H1 (cell line): ENCODE measurements around the gene BCAS3. TPM values are rescaled to one million over a fixed set of nuclear protein-coding genes. Genes with fewer than 3 reads are reported as not detected.
A peak's percentile ranks its signal among the peaks of the same experiment; 100 is the strongest.

Experiments used
- CTCF ChIA-PET: fragments of 300-600 bp; sonication (Branson Sonifier 250); formaldehyde crosslinking; loops from one replicate; lab custom pipeline; 2021; ENCODE audit not compliant: partially characterized antibody; lab: Charles Lee
- POLR2A ChIA-PET: fragments of 300-600 bp; sonication (Branson Sonifier 250); formaldehyde crosslinking; loops from one replicate; lab custom pipeline; 2021; ENCODE audit warnings: inconsistent platforms; ENCODE audit not compliant: partially characterized antibody; lab: Charles Lee
- DNase-seq, 2 experiments: peaks; one replicate each; pipeline versions ENCODE4 v3.0.0 to v3.0.0-alpha.2; 2010 to 2022; ENCODE audit warnings: low spot score in 2 of 2, low read depth in 1 of 2, mixed read lengths in 1 of 2
- FAIRE-seq: peaks from 2 replicates; lab custom pipeline; 2011; peaks lifted over from hg19 to GRCh38; lab: Jason Lieb, UNC
- H2AFZ ChIP-seq: 2 replicates; pipeline ENCODE4 v1.8.1; 2012; ENCODE audit warnings: low read length, inconsistent platforms
- H2AK5ac ChIP-seq: 2 replicates; pipeline ENCODE4 v1.6.1; 2013; ENCODE audit warnings: low read depth, low read length
- H2BK120ac ChIP-seq: replicated peaks from 2 replicates; pipeline ENCODE3; 2013; ENCODE audit warnings: low read depth, low read length, inconsistent platforms
- H2BK12ac ChIP-seq: 2 replicates; pipeline ENCODE4 v1.6.1; 2013; ENCODE audit warnings: low read depth, low read length
- H2BK15ac ChIP-seq: 2 replicates; pipeline ENCODE4 v1.6.1; 2013; ENCODE audit warnings: low read length
- H2BK20ac ChIP-seq: 2 replicates; pipeline ENCODE4 v1.6.1; 2013; ENCODE audit warnings: low read length
- H2BK5ac ChIP-seq: 2 replicates; pipeline ENCODE4 v1.6.1; 2013; ENCODE audit warnings: low read depth, low read length
- H3K14ac ChIP-seq: 2 replicates; pipeline ENCODE4 v1.6.1; 2013; ENCODE audit warnings: inconsistent platforms; ENCODE audit not compliant: insufficient read length
- H3K18ac ChIP-seq: 2 replicates; pipeline ENCODE4 v1.6.1; 2013; ENCODE audit warnings: low read length; ENCODE audit errors: extremely low read depth
- H3K23ac ChIP-seq: 2 replicates; pipeline ENCODE4 v1.6.1; 2013; ENCODE audit warnings: inconsistent platforms; ENCODE audit not compliant: insufficient read length
- H3K23me2 ChIP-seq: 2 replicates; pipeline ENCODE4 v1.6.1; 2013; ENCODE audit warnings: low read depth, low read length
- H3K27ac ChIP-seq: 2 replicates; pipeline ENCODE4 v1.6.1; 2011; ENCODE audit warnings: low read depth, low read length, inconsistent platforms
- H3K27me3 ChIP-seq, 4 experiments: replicated peaks in 1 of 4; 1 replicate in 1 of 4; 2 replicates in 3 of 4; pipeline versions ENCODE4 v1.6.1 to v1.8.1; 2011 to 2013; ENCODE audit warnings: low read length in 3 of 4, mild to moderate bottlenecking in 3 of 4, inconsistent platforms in 2 of 4, mixed read lengths in 2 of 4, moderate library complexity in 1 of 4; ENCODE audit not compliant: control insufficient read depth in 3 of 4, insufficient read depth in 3 of 4; ENCODE audit errors: extremely low read depth in 1 of 4
- H3K36me3 ChIP-seq, 4 experiments: 2 replicates each; pipeline versions ENCODE4 v1.6.1 to v1.8.1; 2011 to 2013; ENCODE audit warnings: mild to moderate bottlenecking in 4 of 4, low read length in 3 of 4, moderate library complexity in 2 of 4, control low read depth in 1 of 4, inconsistent platforms in 1 of 4; ENCODE audit not compliant: insufficient read depth in 4 of 4, control insufficient read depth in 2 of 4
- H3K4ac ChIP-seq: replicated peaks from 2 replicates; pipeline ENCODE3; 2013; ENCODE audit warnings: low read length, low read depth, mixed read lengths, inconsistent platforms; ENCODE audit not compliant: insufficient read length
- H3K4me1 ChIP-seq, 4 experiments: replicated peaks in 1 of 4; 1 replicate in 1 of 4; 2 replicates in 3 of 4; pipeline versions ENCODE4 v1.6.1 to v1.8.1; 2011 to 2013; ENCODE audit warnings: low read length in 3 of 4, inconsistent platforms in 2 of 4, mixed read lengths in 1 of 4; ENCODE audit not compliant: insufficient read depth in 4 of 4, control insufficient read depth in 3 of 4
- H3K4me2 ChIP-seq, 2 experiments: 2 replicates each; pipeline versions ENCODE4 v1.6.1 to v1.8.1; 2011 to 2013; ENCODE audit warnings: low read depth in 2 of 2, low read length in 2 of 2, control low read depth in 1 of 2, inconsistent platforms in 1 of 2, mild to moderate bottlenecking in 1 of 2; ENCODE audit not compliant: insufficient read depth in 1 of 2
- H3K4me3 ChIP-seq, 4 experiments: fragments of 200-600, 300-600 bp in 1 of 4; sonication (generic), shearing (Covaris generic), sonication (Bioruptor Twin) in 1 of 4; 2 replicates each; pipeline versions ENCODE4 v1.5.1 to v1.8.1; 2011 to 2016; ENCODE audit warnings: low read length in 4 of 4, low read depth in 3 of 4, control low read depth in 2 of 4, inconsistent platforms in 2 of 4, mild to moderate bottlenecking in 2 of 4, mixed read lengths in 1 of 4, moderate library complexity in 1 of 4; ENCODE audit not compliant: insufficient read depth in 2 of 4; ENCODE audit errors: extremely low read depth in 1 of 4
- H3K56ac ChIP-seq: replicated peaks from 2 replicates; pipeline ENCODE3; 2013; ENCODE audit warnings: low read depth, mild to moderate bottlenecking, mixed read lengths, low read length, inconsistent platforms; ENCODE audit not compliant: insufficient read length
- H3K79me1 ChIP-seq: 2 replicates; pipeline ENCODE4 v1.6.1; 2013; ENCODE audit warnings: low read depth, low read length, control low read depth
- H3K79me2 ChIP-seq, 2 experiments: 2 replicates each; pipeline versions ENCODE4 v1.6.1 to v1.8.1; 2012 to 2013; ENCODE audit warnings: low read length in 2 of 2, mild to moderate bottlenecking in 2 of 2, inconsistent platforms in 1 of 2; ENCODE audit not compliant: insufficient read depth in 2 of 2, control insufficient read depth in 1 of 2
- H3K9ac ChIP-seq, 4 experiments: replicated peaks in 1 of 4; 1 replicate in 1 of 4; 2 replicates in 3 of 4; pipeline versions ENCODE4 v1.6.1 to v1.8.1; 2011 to 2013; ENCODE audit warnings: low read depth in 3 of 4, low read length in 3 of 4, control low read depth in 2 of 4, mild to moderate bottlenecking in 2 of 4, moderate library complexity in 2 of 4, inconsistent platforms in 1 of 4; ENCODE audit errors: extremely low read depth in 1 of 4
- H3K9me3 ChIP-seq, 2 experiments: 2 replicates each; pipeline versions ENCODE4 v1.6.1 to v1.8.1; 2012 to 2013; ENCODE audit warnings: mild to moderate bottlenecking in 2 of 2, moderate library complexity in 2 of 2, control low read depth in 1 of 2, inconsistent platforms in 1 of 2, low read depth in 1 of 2, low read length in 1 of 2, mixed read lengths in 1 of 2; ENCODE audit not compliant: insufficient read depth in 2 of 2
- H4K20me1 ChIP-seq, 2 experiments: replicated peaks in 1 of 2; 2 replicates each; pipeline versions ENCODE3 to v1.8.1; 2011 to 2013; ENCODE audit warnings: inconsistent platforms in 2 of 2, low read length in 2 of 2, mild to moderate bottlenecking in 1 of 2; ENCODE audit not compliant: insufficient read depth in 2 of 2, control insufficient read depth in 1 of 2
- H4K5ac ChIP-seq: 2 replicates; pipeline ENCODE4 v1.6.1; 2013; ENCODE audit warnings: low read length, low read depth, mixed read lengths, inconsistent platforms; ENCODE audit not compliant: insufficient read length
- H4K8ac ChIP-seq: 2 replicates; pipeline ENCODE4 v1.8.0; 2013; ENCODE audit warnings: mild to moderate bottlenecking, moderate library complexity, low read length, inconsistent platforms; ENCODE audit not compliant: insufficient read depth; ENCODE audit errors: extremely low read depth
- H4K91ac ChIP-seq: replicated peaks from 2 replicates; pipeline ENCODE3; 2013; ENCODE audit warnings: low read length, mixed read lengths, inconsistent platforms; ENCODE audit not compliant: insufficient read length
- BACH1 ChIP-seq: IDR thresholded peaks from 2 replicates; pipeline ENCODE4 v1.6.1; 2012; ENCODE audit warnings: low read length, improper control_type of control experiment
- RBBP5 ChIP-seq: IDR thresholded peaks from 2 replicates; pipeline ENCODE4 v1.7.1; 2012; ENCODE audit warnings: low read depth, mild to moderate bottlenecking, inconsistent platforms, low read length, moderate library complexity, borderline replicate concordance
- WGBS, 2 experiments: shearing (Covaris generic) in 1 of 2; methylation state at CpG; one replicate each; pipeline versions ENCODE4 v1.1.6 to v1.1.7; 2013 to 2015; ENCODE audit warnings: low lambda C conversion rate in 2 of 2, mixed read lengths in 2 of 2, inconsistent platforms in 1 of 2, low coverage in 1 of 2, missing lambda C conversion rate in 1 of 2; ENCODE audit not compliant: insufficient replicate concordance in 2 of 2, insufficient coverage in 1 of 2, insufficient read length in 1 of 2; ENCODE audit errors: extremely low coverage in 1 of 2, missing lambda C conversion rate in 1 of 2; 5-methylcytosine and 5-hydroxymethylcytosine counted together
- polyA plus RNA-seq, 7 experiments: library from polyadenylated mRNA; depleted of rRNA in 3 of 7; stranded (reverse) in 5 of 7; unstranded in 2 of 7; fragments of >200 nt in 5 of 7; fragments of 200-250 nt in 2 of 7; gene quantifications; 1 replicate in 5 of 7; 2 replicates in 1 of 7; 4 replicates in 1 of 7; pipeline versions ENCODE4 v1.2.1 to v1.2.3, GENCODE V29; 2011 to 2013; ENCODE audit warnings: missing spikeins in 2 of 7, mixed read lengths in 2 of 7
- total RNA-seq: library from RNA; stranded (reverse); fragmentation: NEBNext Ultra II Directional; extraction: Animal tissue kit (Norgen Biotek cat#: 25700); gene quantifications from 2 replicates; pipeline ENCODE4 v1.2.1, GENCODE V29; 2021

The BCAS3 gene
- total and polyA plus RNA-seq, 2 of the 8 experiments (the other 6 are each of a cell fraction or from before 2014, with no cell fraction given), result 9.9 to 13.3 TPM

DNA sequence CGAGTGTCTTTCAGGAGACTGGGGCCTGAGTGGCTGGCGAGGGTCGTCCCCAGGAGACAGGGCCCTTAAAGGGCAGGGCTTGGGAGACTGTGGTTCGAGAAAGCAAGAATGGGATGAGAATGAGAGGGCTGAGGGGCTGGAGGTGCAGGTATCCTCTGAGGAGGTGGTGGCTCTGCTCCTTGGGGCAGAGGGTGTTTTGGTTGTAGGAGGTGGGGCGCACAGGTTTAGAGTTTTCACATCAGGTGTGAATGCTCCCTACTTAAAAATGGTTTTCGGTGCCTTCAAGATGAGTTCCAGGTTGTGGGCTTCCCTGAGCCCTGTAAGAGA lies 430 bp downstream of the BCAS3 start:
- H2AK5ac ChIP-seq, result no peak overlapping the region
- peak overlapping the region; percentile 43; the same call in 1 of the 2 replicates for H3K27ac ChIP-seq
- TF ChIP-seq BACH1 (no peak), RBBP5 (peak; percentile 52; the same call in 1 of the 2 replicates)
- H2BK120ac ChIP-seq, result no peak overlapping the region
- peak overlapping the region; percentile 67 to 96 (median 80) for H3K4me3 ChIP-seq
- H3K27me3 ChIP-seq, result no peaks in the 10 kb centered on the region
- H4K8ac ChIP-seq, result no peak overlapping the region
- H3K14ac ChIP-seq, result no peak overlapping the region
- peak overlapping the region; percentile 14 for H3K56ac ChIP-seq
- H2BK15ac ChIP-seq, result no peak overlapping the region
- H4K91ac ChIP-seq, result no peak overlapping the region
- no peaks in the 10 kb centered on the region; the same call in 1 of the 2 replicates for H3K23me2 ChIP-seq
- H2AFZ ChIP-seq, result peak overlapping the region; percentile 80; the same call in 1 of the 2 replicates
- H3K4me2 ChIP-seq, result peak overlapping the region; percentile 84 to 95
- peaks cover 0 to 2% (median 0%) of the 10 kb centered on the region in 4 experiments; a peak in 4 of 7 replicates for H3K4me1 ChIP-seq
- H3K23ac ChIP-seq, result no peak overlapping the region
- DNase-seq (no peak), FAIRE-seq (no peak)
- H3K18ac ChIP-seq, result no peak overlapping the region
- peak overlapping the region; percentile 13; the same call in 1 of the 2 replicates for H2BK12ac ChIP-seq
- H4K20me1 ChIP-seq, result no peaks in the 10 kb centered on the region
- H2BK20ac ChIP-seq, result no peak overlapping the region
- H3K4ac ChIP-seq, result no peak overlapping the region
- no peaks in the 10 kb centered on the region for H3K9me3 ChIP-seq
- ChIA-PET POLR2A (interaction anchor here (1.1 to 1.2 kb wide), 2 partner anchors 10 to 78 kb away, joined by 3 to 13 read pairs; partner anchors contain the start of gene PPM1D), CTCF (no interaction called here)
- 13% methylated on average over 6 of the region's 6 CpGs; no CpG with 5 or more reads in 1 of the 2 experiments for WGBS, 2 experiments
- peak overlapping the region in 3 of 4 experiments; percentile 62 to 70 (median 62); a peak in 6 of 7 replicates for H3K9ac ChIP-seq
- no peaks in the 10 kb centered on the region for H3K79me1 ChIP-seq
- H2BK5ac ChIP-seq, result peak overlapping the region; percentile 66; the same call in 1 of the 2 replicates
- no peaks in the 10 kb centered on the region for H3K36me3 ChIP-seq
- H4K5ac ChIP-seq, result no peak overlapping the region
- H3K79me2 ChIP-seq, result no peaks in the 10 kb centered on the region
